Hindlimb muscle (tissue), 1 donor: ENCODE results near the gene ASIC3. TPM values are rescaled to one million over a fixed set of nuclear protein-coding genes. Genes with fewer than 3 reads are reported as not detected.
"Not testable (repeated sequence)": the region's sequence is repeated elsewhere in the genome, so short reads cannot be mapped to it uniquely, and the experiment has no call there.

Experiments used
- DNase-seq: peaks from one replicate; pipeline ENCODE4 v3.0.0-alpha.2; 2013
- polyA plus RNA-seq: library from polyadenylated mRNA; unstranded; fragments of 120-200 nt; gene quantifications from one replicate; pipeline ENCODE4 v1.2.1, GENCODE V29; 2013; ENCODE audit not compliant: insufficient read length

The ASIC3 gene
- polyA plus RNA-seq, 1 donor: 4.2 TPM

- no peak for DNase-seq
Measured at GRCh38 chr7:151033864-151034249, 14.5 kb upstream of the ASIC3 start.

GRCh38 chr7:151034312-151035025 lies 13.9 kb upstream of the ASIC3 start:
- DNase-seq: no peak

- DNase-seq: no peak
Measured at GRCh38 chr7:151035026-151035717, 13.2 kb upstream of the ASIC3 start.

DNA sequence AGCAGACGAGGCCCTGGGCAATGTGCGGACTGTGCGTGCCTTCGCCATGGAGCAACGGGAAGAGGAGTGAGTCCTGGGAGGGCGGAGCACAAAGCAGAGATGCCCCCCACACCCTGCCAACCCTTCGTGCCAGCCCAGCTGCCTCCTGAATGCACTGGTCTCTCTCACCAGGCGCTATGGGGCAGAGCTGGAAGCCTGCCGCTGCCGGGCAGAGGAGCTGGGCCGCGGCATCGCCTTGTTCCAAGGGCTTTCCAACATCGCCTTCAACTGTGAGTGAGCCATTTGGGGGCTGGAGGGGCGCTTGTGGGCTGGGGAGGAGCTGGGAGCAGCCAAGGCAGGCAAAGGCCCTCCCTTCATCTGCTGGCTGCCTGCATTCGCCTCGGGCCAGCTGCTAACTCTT lies 12.4 kb upstream of the ASIC3 start:
- DNase-seq: no peak

- DNase-seq: no peak
Measured at GRCh38 chr7:151038951-151039849, 9.1 kb upstream of the ASIC3 start.

GRCh38 chr7:151039850-151040548 lies 8.3 kb upstream of the ASIC3 start:
- no peak for DNase-seq

GRCh38 chr7:151040616-151041375 lies 7.5 kb upstream of the ASIC3 start:
- DNase-seq: no peak

DNA sequence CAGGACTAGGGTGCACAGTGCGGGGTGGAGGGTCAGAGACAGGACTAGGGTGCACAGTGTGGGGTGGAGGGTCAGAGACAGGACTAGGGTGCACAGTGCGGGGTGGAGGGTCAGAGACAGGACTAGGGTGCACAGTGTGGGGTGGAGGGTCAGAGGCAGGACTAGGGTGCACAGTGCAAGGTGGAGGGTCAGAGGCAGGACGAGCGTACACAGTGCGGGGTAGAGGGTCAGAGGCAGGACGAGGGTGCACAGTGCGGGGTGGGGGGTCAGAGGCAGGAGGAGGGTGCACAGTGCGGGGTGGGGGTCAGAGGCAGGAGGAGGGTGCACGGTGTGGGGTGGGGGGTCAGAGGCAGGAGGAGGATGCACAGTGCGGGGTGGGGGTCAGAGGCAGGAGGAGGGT lies 4.9 kb upstream of the ASIC3 start:
- not testable (repeated sequence) for DNase-seq

DNA sequence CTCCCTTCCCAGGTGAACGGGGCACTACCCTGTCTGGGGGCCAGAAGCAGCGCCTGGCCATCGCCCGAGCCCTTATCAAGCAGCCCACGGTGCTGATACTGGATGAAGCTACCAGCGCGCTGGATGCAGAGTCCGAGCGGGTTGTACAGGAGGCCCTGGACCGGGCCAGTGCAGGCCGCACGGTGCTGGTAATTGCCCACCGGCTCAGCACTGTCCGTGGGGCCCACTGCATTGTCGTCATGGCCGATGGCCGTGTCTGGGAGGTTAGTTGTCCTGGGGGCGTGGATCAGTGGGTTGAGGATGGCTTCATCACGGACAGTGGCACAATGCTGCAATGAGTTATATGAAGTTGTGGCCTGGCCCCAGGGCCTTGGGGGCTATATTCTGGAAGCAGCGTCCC lies 4.4 kb upstream of the ASIC3 start:
- DNase-seq: no peak

DNA sequence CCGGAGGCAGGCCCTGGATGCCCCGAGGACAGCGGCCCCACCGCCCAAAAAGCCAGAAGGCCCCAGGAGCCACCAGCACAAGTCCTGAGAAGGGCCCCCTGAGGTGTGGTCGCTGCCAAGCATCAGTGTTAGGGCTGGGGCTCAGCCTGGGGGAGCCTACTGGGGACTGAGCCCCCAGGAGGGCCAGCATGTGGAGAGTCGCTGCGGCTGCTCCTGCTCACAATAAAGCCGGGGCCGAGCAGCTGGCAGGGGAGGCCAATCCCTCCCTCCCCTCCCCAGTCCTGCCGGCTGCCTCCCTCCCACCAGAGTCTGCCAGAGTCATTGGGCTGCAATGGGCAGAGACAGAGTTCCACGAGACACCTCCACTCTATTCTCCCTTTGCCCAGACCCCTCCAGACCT lies 3.1 kb upstream of the ASIC3 start:
- DNase-seq: no peak

- DNase-seq: no peak
Measured at GRCh38 chr7:151045967-151046366, 2.4 kb upstream of the ASIC3 start.

GRCh38 chr7:151046603-151047573 lies 1.4 kb upstream of the ASIC3 start:
- no peak for DNase-seq

DNA sequence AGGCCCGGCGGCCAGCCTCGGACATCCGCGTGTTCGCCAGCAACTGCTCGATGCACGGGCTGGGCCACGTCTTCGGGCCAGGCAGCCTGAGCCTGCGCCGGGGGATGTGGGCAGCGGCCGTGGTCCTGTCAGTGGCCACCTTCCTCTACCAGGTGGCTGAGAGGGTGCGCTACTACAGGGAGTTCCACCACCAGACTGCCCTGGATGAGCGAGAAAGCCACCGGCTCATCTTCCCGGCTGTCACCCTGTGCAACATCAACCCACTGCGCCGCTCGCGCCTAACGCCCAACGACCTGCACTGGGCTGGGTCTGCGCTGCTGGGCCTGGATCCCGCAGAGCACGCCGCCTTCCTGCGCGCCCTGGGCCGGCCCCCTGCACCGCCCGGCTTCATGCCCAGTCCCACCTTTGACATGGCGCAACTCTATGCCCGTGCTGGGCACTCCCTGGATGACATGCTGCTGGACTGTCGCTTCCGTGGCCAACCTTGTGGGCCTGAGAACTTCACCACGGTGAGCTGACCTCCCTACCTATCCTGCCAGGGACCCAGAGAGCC lies 656 bp downstream of the ASIC3 start:
- DNase-seq: no peak

- peak; percentile 81 for DNase-seq
Measured at GRCh38 chr7:151051108-151051507, 2.8 kb downstream of the ASIC3 start.

DNA sequence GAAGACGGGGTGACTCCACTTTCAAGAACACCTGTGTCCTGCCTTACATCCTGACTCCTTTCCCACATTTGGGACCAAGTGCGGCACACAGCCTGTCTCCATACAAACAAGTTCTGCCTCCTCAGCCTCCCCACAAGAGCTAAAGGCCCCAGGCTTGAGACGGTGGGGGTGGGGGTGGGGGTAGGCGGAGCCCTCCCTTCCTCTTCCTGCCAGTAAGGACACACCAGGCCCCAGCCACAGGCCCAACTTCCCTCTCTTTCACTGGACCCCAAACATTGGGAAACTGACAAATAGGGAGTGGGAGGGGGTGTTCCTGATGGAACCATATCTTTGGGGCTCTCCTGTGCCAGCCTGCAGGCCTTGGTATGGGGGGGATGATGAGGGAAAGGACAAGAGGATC lies 4.8 kb downstream of the ASIC3 start:
- DNase-seq: no peak

DNA sequence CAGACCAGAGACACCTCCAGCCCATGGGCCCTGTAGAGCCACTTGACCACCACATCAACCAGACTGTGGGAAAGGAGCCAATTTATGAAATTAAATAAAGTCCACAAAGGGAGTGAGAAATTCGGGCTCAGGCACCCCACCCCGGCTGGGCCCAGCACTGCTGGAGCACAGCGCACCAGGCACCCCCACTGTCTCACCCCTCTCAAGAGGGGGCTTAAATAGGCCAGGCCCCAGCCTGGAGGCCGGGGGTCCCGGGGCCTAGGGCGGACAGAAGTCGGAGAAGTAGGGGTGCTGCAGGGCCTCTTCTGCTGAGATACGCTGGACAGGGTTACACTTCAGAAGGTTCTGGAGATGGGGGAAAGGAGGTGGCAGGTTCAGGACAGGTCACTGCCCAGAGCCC lies 5.4 kb downstream of the ASIC3 start:
- no peak for DNase-seq

- no peak for DNase-seq
Measured at GRCh38 chr7:151056283-151056665, 7.9 kb downstream of the ASIC3 start.

GRCh38 chr7:151056666-151057505 lies 8.6 kb downstream of the ASIC3 start:
- no peak for DNase-seq

DNA sequence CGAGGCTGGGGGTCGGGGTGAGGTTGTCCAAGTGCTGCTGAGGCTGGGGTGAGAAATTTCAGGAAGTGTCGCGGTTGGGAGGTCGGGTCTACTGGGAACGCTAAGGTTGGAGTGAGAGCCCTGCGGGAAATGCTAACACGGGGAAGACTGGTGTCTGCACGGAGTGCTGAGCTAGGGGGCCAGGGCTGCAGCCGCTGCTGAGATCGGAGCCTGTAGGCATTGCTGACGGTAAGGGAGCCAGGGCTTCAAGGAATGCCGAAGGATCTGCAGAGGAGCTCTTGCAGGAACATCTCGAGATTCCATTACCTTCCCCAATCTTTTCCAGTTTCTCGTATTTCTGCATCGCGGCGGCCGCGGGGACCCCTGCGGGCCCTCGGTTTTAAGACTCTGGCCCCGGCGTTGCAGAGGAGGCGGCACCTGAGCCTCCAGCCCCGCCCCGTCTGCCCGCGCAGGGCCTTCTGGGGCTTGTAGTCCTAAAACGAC lies 9.2 kb downstream of the ASIC3 start, which contains the start of gene CDK5:
TSS of gene CDK5 (minus strand) at position 392 of the 483 bp plus-strand sequence. CDS start at position 343, 49 bp downstream.
- no peak for DNase-seq
